ENCODE measurements around the gene CPS1.

The CPS1 gene

DNA sequence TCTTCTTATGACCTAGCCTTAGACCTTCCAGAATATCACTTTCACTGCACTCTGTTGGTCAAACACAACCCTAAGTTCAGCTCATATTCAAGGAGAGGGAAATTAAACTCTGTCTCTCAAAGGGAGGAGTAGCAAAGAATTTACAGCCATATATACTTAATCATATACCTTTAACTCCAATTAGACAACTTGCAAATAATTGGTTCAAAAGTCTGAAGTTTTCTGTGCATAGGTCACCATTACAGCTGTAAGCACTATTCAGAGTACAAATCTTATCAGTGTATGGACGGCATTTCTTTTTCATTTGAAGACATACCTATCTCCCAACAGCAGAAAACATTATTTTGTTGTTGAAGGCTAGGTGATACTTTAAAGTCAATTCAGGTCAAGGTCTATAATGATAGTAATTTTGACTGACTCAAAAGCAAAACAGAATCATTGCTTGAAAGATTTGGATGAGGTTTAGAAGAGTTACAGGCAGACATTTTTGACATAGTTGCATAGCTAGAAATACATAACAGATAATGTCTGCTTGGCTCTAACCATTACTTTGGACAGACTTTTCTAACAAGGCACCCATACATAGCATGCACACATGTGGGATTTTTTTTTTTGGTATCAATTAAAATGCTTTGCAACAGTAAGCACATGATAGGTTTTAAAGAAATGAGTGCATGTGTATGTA is 131.5 kb downstream of the CPS1 start:
- TF ChIP-seq EZH2 (IDR thresholded peaks at IDR 0.05; ENCODE audit: borderline replicate concordance, low read depth, low read length, severe bottlenecking): no peak
- TF ChIP-seq, protein P1, sequence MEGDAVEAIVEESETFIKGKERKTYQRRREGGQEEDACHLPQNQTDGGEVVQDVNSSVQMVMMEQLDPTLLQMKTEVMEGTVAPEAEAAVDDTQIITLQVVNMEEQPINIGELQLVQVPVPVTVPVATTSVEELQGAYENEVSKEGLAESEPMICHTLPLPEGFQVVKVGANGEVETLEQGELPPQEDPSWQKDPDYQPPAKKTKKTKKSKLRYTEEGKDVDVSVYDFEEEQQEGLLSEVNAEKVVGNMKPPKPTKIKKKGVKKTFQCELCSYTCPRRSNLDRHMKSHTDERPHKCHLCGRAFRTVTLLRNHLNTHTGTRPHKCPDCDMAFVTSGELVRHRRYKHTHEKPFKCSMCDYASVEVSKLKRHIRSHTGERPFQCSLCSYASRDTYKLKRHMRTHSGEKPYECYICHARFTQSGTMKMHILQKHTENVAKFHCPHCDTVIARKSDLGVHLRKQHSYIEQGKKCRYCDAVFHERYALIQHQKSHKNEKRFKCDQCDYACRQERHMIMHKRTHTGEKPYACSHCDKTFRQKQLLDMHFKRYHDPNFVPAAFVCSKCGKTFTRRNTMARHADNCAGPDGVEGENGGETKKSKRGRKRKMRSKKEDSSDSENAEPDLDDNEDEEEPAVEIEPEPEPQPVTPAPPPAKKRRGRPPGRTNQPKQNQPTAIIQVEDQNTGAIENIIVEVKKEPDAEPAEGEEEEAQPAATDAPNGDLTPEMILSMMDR (IDR thresholded peaks at IDR 0.05; ENCODE audit: borderline replicate concordance, extremely low read depth, low read length, poor library complexity, severe bottlenecking): no peak
- H3K9ac ChIP-seq (ENCODE audit: low read depth, low read length): no peak overlapping the region
- H3K9me3 ChIP-seq (ENCODE audit: insufficient read depth, low read length, severe bottlenecking): no peaks in the 10 kb centered on the region
- no peak for DNase-seq
- H4K20me1 ChIP-seq (ENCODE audit: insufficient read depth, low read length): no peaks in the 10 kb centered on the region
- no peaks in the 10 kb centered on the region for H3K27me3 ChIP-seq (ENCODE audit: insufficient read depth, low read length, poor library complexity)
- H3K27ac ChIP-seq (ENCODE audit: low read length): no peak overlapping the region
- H3K36me3 ChIP-seq (ENCODE audit: insufficient read depth, low read length): no peaks in the 10 kb centered on the region
- no peaks in the 10 kb centered on the region for H3K4me1 ChIP-seq (ENCODE audit: insufficient read depth, low read length)
- H3K4me3 ChIP-seq (ENCODE audit: low read depth in 1 of 2, low read length in 2 of 2): no peak overlapping the region
- no peak overlapping the region for H2AFZ ChIP-seq (ENCODE audit: low read depth, low read length)
- no peak overlapping the region for H3K4me2 ChIP-seq (ENCODE audit: insufficient read depth, low read length)
- no peak for ATAC-seq (ENCODE audit: insufficient read depth, low read depth)
- H3K79me2 ChIP-seq (ENCODE audit: insufficient read depth, low read length): no peaks in the 10 kb centered on the region

DNA sequence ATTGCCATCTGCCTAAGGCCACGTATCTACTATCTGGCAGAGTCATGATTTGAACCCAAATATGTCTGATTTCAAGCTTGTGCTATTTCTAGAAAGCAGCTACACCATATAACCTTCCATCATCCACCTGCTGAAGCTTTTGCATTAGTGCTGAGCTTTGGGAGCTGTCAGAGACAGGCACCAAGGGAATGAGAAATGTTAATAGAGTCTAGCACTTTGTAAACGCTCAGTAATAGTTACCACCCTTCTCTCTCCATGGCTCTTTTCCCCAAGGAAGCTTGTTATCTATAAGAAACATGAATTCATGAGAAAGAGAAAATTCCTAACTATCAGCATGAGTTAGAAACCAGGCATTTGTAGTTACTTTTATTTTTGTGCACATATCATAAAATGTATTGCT is 151.5 kb downstream of the CPS1 start:
- no peak for TF ChIP-seq EZH2 (IDR thresholded peaks at IDR 0.05; ENCODE audit: borderline replicate concordance, low read depth, low read length, severe bottlenecking)
- TF ChIP-seq, protein P1 (IDR thresholded peaks at IDR 0.05; ENCODE audit: borderline replicate concordance, extremely low read depth, low read length, poor library complexity, severe bottlenecking): no peak
- no peaks in the 10 kb centered on the region for H3K9me3 ChIP-seq (ENCODE audit: insufficient read depth, low read length, severe bottlenecking)
- H3K79me2 ChIP-seq (ENCODE audit: insufficient read depth, low read length): no peaks in the 10 kb centered on the region
- no peaks in the 10 kb centered on the region for H3K36me3 ChIP-seq (ENCODE audit: insufficient read depth, low read length)
- H3K4me1 ChIP-seq (ENCODE audit: insufficient read depth, low read length): no peaks in the 10 kb centered on the region
- H4K20me1 ChIP-seq (ENCODE audit: insufficient read depth, low read length): no peaks in the 10 kb centered on the region
- H3K27ac ChIP-seq (ENCODE audit: low read length): no peak overlapping the region
- H3K4me2 ChIP-seq (ENCODE audit: insufficient read depth, low read length): no peak overlapping the region
- no peak for ATAC-seq (ENCODE audit: insufficient read depth, low read depth)
- H3K4me3 ChIP-seq (ENCODE audit: low read depth in 1 of 2, low read length in 2 of 2): no peak overlapping the region
- H2AFZ ChIP-seq (ENCODE audit: low read depth, low read length): no peak overlapping the region
- H3K27me3 ChIP-seq (ENCODE audit: insufficient read depth, low read length, poor library complexity): no peaks in the 10 kb centered on the region
- no peak for DNase-seq
- no peak overlapping the region for H3K9ac ChIP-seq (ENCODE audit: low read depth, low read length)

DNA sequence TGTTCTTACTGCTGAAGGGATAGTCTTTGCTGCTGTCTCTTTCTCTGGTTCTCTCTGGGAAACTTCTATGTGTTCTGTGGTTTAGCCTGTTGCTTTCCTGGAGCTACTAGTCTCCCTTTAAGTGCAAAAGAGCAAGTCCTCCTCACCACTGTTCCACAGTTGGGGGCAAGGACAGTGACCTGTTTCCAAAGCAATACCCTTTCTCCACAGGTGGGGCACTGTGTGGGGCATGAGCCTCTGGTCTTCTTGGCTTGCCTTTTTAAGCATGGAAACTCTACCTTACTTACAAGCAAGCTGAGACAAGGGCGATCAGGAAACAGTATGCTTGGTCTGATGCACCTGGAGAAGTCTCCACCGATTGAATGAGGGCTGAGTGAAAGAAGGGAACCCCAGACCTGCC is 156.7 kb downstream of the CPS1 start:
- Histone ChIP-seq H3K79me2 (ENCODE audit: insufficient read depth, low read length) (no peaks in the 10 kb centered on the region), H2AFZ (ENCODE audit: low read depth, low read length) (no peak overlapping the region)

More for the DNA sequence above, 156.7 kb downstream of the CPS1 start:
- no peak overlapping the region for H3K4me2 ChIP-seq (ENCODE audit: insufficient read depth, low read length)
- no peak overlapping the region for H3K4me3 ChIP-seq (ENCODE audit: low read depth in 1 of 2, low read length in 2 of 2)
- H3K36me3 ChIP-seq (ENCODE audit: insufficient read depth, low read length): no peaks in the 10 kb centered on the region
- no peaks in the 10 kb centered on the region for H4K20me1 ChIP-seq (ENCODE audit: insufficient read depth, low read length)
- no peak for ATAC-seq (ENCODE audit: insufficient read depth, low read depth)
- TF ChIP-seq, protein P1 (IDR thresholded peaks at IDR 0.05; ENCODE audit: borderline replicate concordance, extremely low read depth, low read length, poor library complexity, severe bottlenecking): peak; percentile 3
- no peak for TF ChIP-seq EZH2 (IDR thresholded peaks at IDR 0.05; ENCODE audit: borderline replicate concordance, low read depth, low read length, severe bottlenecking)
- no peaks in the 10 kb centered on the region for H3K9me3 ChIP-seq (ENCODE audit: insufficient read depth, low read length, severe bottlenecking)
- no peaks in the 10 kb centered on the region for H3K4me1 ChIP-seq (ENCODE audit: insufficient read depth, low read length)
- H3K27me3 ChIP-seq (ENCODE audit: insufficient read depth, low read length, poor library complexity): no peaks in the 10 kb centered on the region
- H3K9ac ChIP-seq (ENCODE audit: low read depth, low read length): no peak overlapping the region
- H3K27ac ChIP-seq (ENCODE audit: low read length): no peak overlapping the region
- no peak for DNase-seq

Data from DND-41 (cell line).